GM21723 (cell line): ENCODE data around the gene CLIP1.
"Not testable (repeated sequence)": the region's sequence is repeated elsewhere in the genome, so short reads cannot be mapped to it uniquely, and the experiment has no call there.

Experiments used
- ATAC-seq: cut with Tn5 transposase; IDR thresholded peaks from one replicate; pipeline ENCODE4 v1.9.1; 2021; ENCODE audit warnings: mild to moderate bottlenecking, moderate library complexity; ENCODE audit not compliant: unreplicated experiment

The CLIP1 gene

GRCh38 chr12:122399254-122399591 is 23.2 kb downstream of the CLIP1 start:
- ATAC-seq, result no peak

GRCh38 chr12:122397981-122398380 is 24.5 kb downstream of the CLIP1 start:
- ATAC-seq, result not testable (repeated sequence)

GRCh38 chr12:122395319-122395718 is 27.1 kb downstream of the CLIP1 start:
- ATAC-seq, result no peak

- no peak for ATAC-seq
Measured at GRCh38 chr12:122394626-122395194, 27.8 kb downstream of the CLIP1 start.

- no peak for ATAC-seq
Measured at GRCh38 chr12:122393817-122394216, 28.7 kb downstream of the CLIP1 start.

GRCh38 chr12:122392411-122392810 is 30.1 kb downstream of the CLIP1 start:
- ATAC-seq, result no peak

- ATAC-seq, result no peak
Measured at GRCh38 chr12:122389677-122390076, 32.8 kb downstream of the CLIP1 start.

GRCh38 chr12:122387887-122388286 is 34.6 kb downstream of the CLIP1 start:
- no peak for ATAC-seq

- ATAC-seq, result no peak
Measured at GRCh38 chr12:122385171-122386016, 37.1 kb downstream of the CLIP1 start.

- ATAC-seq, result no peak
Measured at GRCh38 chr12:122382919-122383350, 39.5 kb downstream of the CLIP1 start.

- no peak for ATAC-seq
Measured at GRCh38 chr12:122381021-122381420, 41.4 kb downstream of the CLIP1 start.

- not testable (repeated sequence) for ATAC-seq
Measured at GRCh38 chr12:122376751-122377150, 45.7 kb downstream of the CLIP1 start.

GRCh38 chr12:122374707-122375106 is 47.8 kb downstream of the CLIP1 start:
- no peak for ATAC-seq

- no peak for ATAC-seq
Measured at GRCh38 chr12:122371475-122372045, 50.9 kb downstream of the CLIP1 start.

GRCh38 chr12:122368361-122369073 is 54.0 kb downstream of the CLIP1 start:
- no peak for ATAC-seq

GRCh38 chr12:122367632-122368031 is 54.8 kb downstream of the CLIP1 start:
- not testable (repeated sequence) for ATAC-seq

GRCh38 chr12:122366685-122367475 is 55.6 kb downstream of the CLIP1 start:
- ATAC-seq, result no peak

- ATAC-seq, result not testable (repeated sequence)
Measured at GRCh38 chr12:122365226-122365625, 57.2 kb downstream of the CLIP1 start.

- ATAC-seq, result no peak
Measured at GRCh38 chr12:122363782-122364181, 58.7 kb downstream of the CLIP1 start.

GRCh38 chr12:122362755-122363154 is 59.7 kb downstream of the CLIP1 start:
- ATAC-seq, result no peak

- ATAC-seq, result not testable (repeated sequence)
Measured at GRCh38 chr12:122358403-122358802, 64.1 kb downstream of the CLIP1 start.
